HepG2 (cell line): ENCODE data around the gene EXTL1. TPM values are rescaled to one million over a fixed set of nuclear protein-coding genes. Genes with fewer than 3 reads are reported as not detected.

Source experiments
- ATAC-seq: fragments of 200-7000 bp; cut with Tn5 transposase; 3 replicates; pipeline ENCODE4 v1.9.1; 2020; ENCODE audit warnings: mild to moderate bottlenecking, moderate library complexity
- BruUV-seq: library from RNA; stranded (reverse); fragments of 400-500 nt; replicated peaks from 2 replicates; lab custom pipeline; 2021; lab: Mats Ljungman, UMichigan
- CTCF ChIA-PET: fragments of 300-600 bp; formaldehyde crosslinking; extraction: SDS; loops from one replicate; lab custom pipeline; 2021; ENCODE audit warnings: low total read pairs, inconsistent platforms, low intra/inter-chr PET ratio; lab: Yijun Ruan, JAX
- POLR2A ChIA-PET: fragments of 350-600 bp; sonication (Branson Sonifier 250); formaldehyde crosslinking; loops from one replicate; lab custom pipeline; 2020; ENCODE audit warnings: antibody characterized with exemption, inconsistent platforms; lab: Yijun Ruan, JAX
- DNase-seq: peaks from one replicate; pipeline ENCODE4 v3.0.0-alpha.2; 2015; ENCODE audit warnings: low spot score
- FAIRE-seq: peaks from 3 replicates; lab custom pipeline; 2011; peaks lifted over from hg19 to GRCh38; lab: Jason Lieb, UNC
- H2AFZ ChIP-seq: one replicate; pipeline ENCODE4 v1.6.1; 2011; ENCODE audit warnings: low read length, inconsistent platforms
- H3K27ac ChIP-seq: fragments of 300-600 bp; 3 replicates; pipeline ENCODE4 v1.8.0; 2011; ENCODE audit warnings: mixed run types, mild to moderate bottlenecking, mixed read lengths, low read length, inconsistent platforms; ENCODE audit not compliant: insufficient read depth; ENCODE audit errors: extremely low read length
- H3K27me3 ChIP-seq, 2 experiments: fragments of 200-600 bp in 1 of 2; 2 replicates in 1 of 2; 3 replicates in 1 of 2; pipeline versions ENCODE4 v1.6.0 to v1.8.0; 2011; ENCODE audit warnings: low read length in 2 of 2, mild to moderate bottlenecking in 2 of 2, moderate library complexity in 2 of 2, inconsistent platforms in 1 of 2; ENCODE audit not compliant: insufficient read depth in 2 of 2, control insufficient read depth in 1 of 2
- H3K36me3 ChIP-seq, 2 experiments: fragments of 200-600 bp in 1 of 2; replicated peaks in 1 of 2; 2 replicates in 1 of 2; 3 replicates in 1 of 2; pipeline versions ENCODE4 v1.5.1 to v1.8.0; 2011; ENCODE audit warnings: low read length in 2 of 2, inconsistent platforms in 1 of 2; ENCODE audit not compliant: insufficient read depth in 2 of 2, control insufficient read depth in 1 of 2
- H3K4me1 ChIP-seq: 2 replicates; pipeline ENCODE4 v1.5.1; 2012; ENCODE audit warnings: low read length, inconsistent platforms; ENCODE audit not compliant: insufficient read depth
- H3K4me2 ChIP-seq: 2 replicates; pipeline ENCODE4 v1.6.0; 2011; ENCODE audit warnings: low read depth, low read length, inconsistent platforms
- H3K4me3 ChIP-seq, 3 experiments: fragments of 200-600 bp in 1 of 3; sonication (generic), shearing (Covaris generic) in 1 of 3; replicated peaks in 1 of 3; 2 replicates each; pipeline ENCODE4 v1.5.1; 2011 to 2016; ENCODE audit warnings: low read length in 3 of 3, inconsistent platforms in 2 of 3, low read depth in 2 of 3, mild to moderate bottlenecking in 2 of 3, control low read depth in 1 of 3, mixed read lengths in 1 of 3; ENCODE audit not compliant: insufficient read depth in 1 of 3
- H3K79me2 ChIP-seq: one replicate; pipeline ENCODE4 v1.6.1; 2011; ENCODE audit warnings: low read length, inconsistent platforms; ENCODE audit not compliant: insufficient read depth
- H3K9ac ChIP-seq: 2 replicates; pipeline ENCODE4 v1.6.0; 2011; ENCODE audit warnings: mild to moderate bottlenecking, low read depth, low read length, inconsistent platforms; ENCODE audit not compliant: insufficient read depth
- H3K9me3 ChIP-seq: 2 replicates; pipeline ENCODE4 v1.5.1; 2012; ENCODE audit warnings: mild to moderate bottlenecking, low read length
- H4K20me1 ChIP-seq: 2 replicates; pipeline ENCODE4 v1.6.0; 2011; ENCODE audit warnings: inconsistent platforms, mild to moderate bottlenecking, low read length, moderate library complexity; ENCODE audit not compliant: insufficient read depth
- ARNTL ChIP-seq: sonication (generic); formaldehyde crosslinking; IDR thresholded peaks from 2 replicates; pipeline ENCODE4 v1.4.0; 2020; ENCODE audit warnings: mild to moderate bottlenecking, missing genetic modification reagents
- IRX3 ChIP-seq: sonication (generic); formaldehyde crosslinking; IDR thresholded peaks from 2 replicates; pipeline ENCODE4 v1.8.1; 2023; ENCODE audit warnings: mild to moderate bottlenecking, low read depth, missing genetic modification reagents, borderline replicate concordance
- ZC3H4 ChIP-seq: sonication (generic); formaldehyde crosslinking; IDR thresholded peaks from 2 replicates; pipeline ENCODE4 v1.4.0; 2020; ENCODE audit warnings: missing genetic modification reagents, borderline replicate concordance
- ZNF792 ChIP-seq: IDR thresholded peaks from 2 replicates; pipeline ENCODE4 v1.6.1; 2016
- WGBS: methylation state at CpG from one replicate; pipeline ENCODE4 v1.1.6; 2017; ENCODE audit warnings: low lambda C conversion rate; 5-methylcytosine and 5-hydroxymethylcytosine counted together
- in situ Hi-C: cut with HindIII; loops from 2 replicates; pipeline ENCODE4 v1.10.0; 2017; ENCODE audit warnings: low pct_unique_long_range_greater_than_20kb; ENCODE audit not compliant: extremely low pct_ligation_motif_present
- intact Hi-C: fragments of 100-400 bp; cut with micrococcal nuclease; formaldehyde crosslinking; loops from one replicate; pipeline ENCODE4 v1.10.0; 2022; ENCODE audit not compliant: unreplicated experiment
- polyA plus RNA-seq, 8 experiments: library from polyadenylated mRNA; depleted of rRNA in 3 of 8; stranded (reverse) in 7 of 8; unstranded in 1 of 8; fragments of >200 nt; fragmentation: Illumina TruSeq in 4 of 8; extraction: Trizol in 4 of 8; gene quantifications; 2 replicates each; pipeline versions ENCODE4 v1.2.1 to v1.2.3, GENCODE V29; 2011 to 2016; ENCODE audit warnings: low read depth in 4 of 8, missing spikeins in 1 of 8, mixed read lengths in 1 of 8; ENCODE audit not compliant: insufficient read depth in 1 of 8
- total RNA-seq, 5 experiments: library from RNA; depleted of rRNA; stranded (reverse); fragments of >200 nt; fragmentation: Illumina TruSeq; extraction: Trizol; gene quantifications; 2 replicates each; pipeline ENCODE4 v1.2.3, GENCODE V29; 2016; ENCODE audit warnings: low read depth in 1 of 5
- TF ChIP-seq, protein P1 (sequence below): IDR thresholded peaks from 2 replicates; pipeline ENCODE4 v1.6.1; 2016; ENCODE audit warnings: mild to moderate bottlenecking, missing biosample characterization, missing genetic modification reagents
- TF ChIP-seq, protein P2 (sequence below): sonication (generic); formaldehyde crosslinking; IDR thresholded peaks from 2 replicates; pipeline ENCODE4 v1.9.0; 2021; ENCODE audit warnings: missing genetic modification reagents, borderline replicate concordance
- TF ChIP-seq, protein P3 (sequence below): sonication (generic); formaldehyde crosslinking; IDR thresholded peaks from 2 replicates; pipeline ENCODE4 v1.8.0; 2022; ENCODE audit warnings: mild to moderate bottlenecking, missing genetic modification reagents
- TF ChIP-seq, protein P4 (sequence below), 2 experiments: sonication (generic) in 1 of 2; formaldehyde crosslinking in 1 of 2; IDR thresholded peaks; 2 replicates each; pipeline versions ENCODE4 v1.4.0 to v1.6.1; 2016 to 2020; ENCODE audit warnings: borderline replicate concordance in 1 of 2, low read depth in 1 of 2, mild to moderate bottlenecking in 1 of 2, missing genetic modification reagents in 1 of 2
- TF ChIP-seq, protein P5 (sequence below): IDR thresholded peaks from 2 replicates; pipeline ENCODE4 v1.6.1; 2012; ENCODE audit warnings: low read depth, low read length, improper control_type of control experiment

EXTL1 gene
- total and polyA plus RNA-seq, 2 of the 13 experiments (the other 11 are each of a cell fraction or from before 2014, with no cell fraction given), result 0.35 to 1.0 TPM

DNA sequence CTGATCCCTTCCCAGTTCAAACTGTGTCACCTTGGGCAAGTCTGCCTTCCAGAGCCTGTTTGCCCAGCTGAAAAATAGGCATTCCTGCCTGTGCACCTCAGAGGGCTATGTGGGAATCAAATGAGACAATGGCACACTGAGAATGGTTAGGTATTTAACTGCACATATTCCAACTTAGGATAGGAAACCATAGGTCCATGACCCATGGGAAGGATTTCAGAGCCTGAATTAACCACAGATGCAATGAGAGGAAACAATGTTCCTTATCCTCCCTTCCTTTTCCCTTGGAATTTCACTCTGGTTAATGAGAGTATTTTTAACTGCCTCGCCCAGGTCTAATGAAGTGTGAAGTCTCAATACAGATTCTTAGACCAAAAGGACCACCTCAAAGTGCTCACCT lies 36.4 kb upstream of the EXTL1 start:
- H3K9ac ChIP-seq, result no peak overlapping the region
- ChIA-PET CTCF (no interaction called here), POLR2A (no interaction called here)
- intact Hi-C loops (no loop called here), in situ Hi-C loops (no loop called here)
- TF ChIP-seq ZC3H4 (no peak), ARNTL (CRISPR knock-in tag) (no peak), IRX3 (CRISPR knock-in tag) (no peak), ZNF792 (CRISPR knock-in tag) (no peak)
- TF ChIP-seq, protein P1, sequence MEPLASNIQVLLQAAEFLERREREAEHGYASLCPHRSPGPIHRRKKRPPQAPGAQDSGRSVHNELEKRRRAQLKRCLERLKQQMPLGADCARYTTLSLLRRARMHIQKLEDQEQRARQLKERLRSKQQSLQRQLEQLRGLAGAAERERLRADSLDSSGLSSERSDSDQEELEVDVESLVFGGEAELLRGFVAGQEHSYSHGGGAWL (CRISPR knock-in tag), result no peak
- TF ChIP-seq, protein P2, sequence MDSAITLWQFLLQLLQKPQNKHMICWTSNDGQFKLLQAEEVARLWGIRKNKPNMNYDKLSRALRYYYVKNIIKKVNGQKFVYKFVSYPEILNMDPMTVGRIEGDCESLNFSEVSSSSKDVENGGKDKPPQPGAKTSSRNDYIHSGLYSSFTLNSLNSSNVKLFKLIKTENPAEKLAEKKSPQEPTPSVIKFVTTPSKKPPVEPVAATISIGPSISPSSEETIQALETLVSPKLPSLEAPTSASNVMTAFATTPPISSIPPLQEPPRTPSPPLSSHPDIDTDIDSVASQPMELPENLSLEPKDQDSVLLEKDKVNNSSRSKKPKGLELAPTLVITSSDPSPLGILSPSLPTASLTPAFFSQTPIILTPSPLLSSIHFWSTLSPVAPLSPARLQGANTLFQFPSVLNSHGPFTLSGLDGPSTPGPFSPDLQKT (CRISPR knock-in tag), result no peak
- TF ChIP-seq, protein P3, sequence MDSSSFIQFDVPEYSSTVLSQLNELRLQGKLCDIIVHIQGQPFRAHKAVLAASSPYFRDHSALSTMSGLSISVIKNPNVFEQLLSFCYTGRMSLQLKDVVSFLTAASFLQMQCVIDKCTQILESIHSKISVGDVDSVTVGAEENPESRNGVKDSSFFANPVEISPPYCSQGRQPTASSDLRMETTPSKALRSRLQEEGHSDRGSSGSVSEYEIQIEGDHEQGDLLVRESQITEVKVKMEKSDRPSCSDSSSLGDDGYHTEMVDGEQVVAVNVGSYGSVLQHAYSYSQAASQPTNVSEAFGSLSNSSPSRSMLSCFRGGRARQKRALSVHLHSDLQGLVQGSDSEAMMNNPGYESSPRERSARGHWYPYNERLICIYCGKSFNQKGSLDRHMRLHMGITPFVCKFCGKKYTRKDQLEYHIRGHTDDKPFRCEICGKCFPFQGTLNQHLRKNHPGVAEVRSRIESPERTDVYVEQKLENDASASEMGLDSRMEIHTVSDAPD (CRISPR knock-in tag), result no peak
- TF ChIP-seq, protein P4, sequence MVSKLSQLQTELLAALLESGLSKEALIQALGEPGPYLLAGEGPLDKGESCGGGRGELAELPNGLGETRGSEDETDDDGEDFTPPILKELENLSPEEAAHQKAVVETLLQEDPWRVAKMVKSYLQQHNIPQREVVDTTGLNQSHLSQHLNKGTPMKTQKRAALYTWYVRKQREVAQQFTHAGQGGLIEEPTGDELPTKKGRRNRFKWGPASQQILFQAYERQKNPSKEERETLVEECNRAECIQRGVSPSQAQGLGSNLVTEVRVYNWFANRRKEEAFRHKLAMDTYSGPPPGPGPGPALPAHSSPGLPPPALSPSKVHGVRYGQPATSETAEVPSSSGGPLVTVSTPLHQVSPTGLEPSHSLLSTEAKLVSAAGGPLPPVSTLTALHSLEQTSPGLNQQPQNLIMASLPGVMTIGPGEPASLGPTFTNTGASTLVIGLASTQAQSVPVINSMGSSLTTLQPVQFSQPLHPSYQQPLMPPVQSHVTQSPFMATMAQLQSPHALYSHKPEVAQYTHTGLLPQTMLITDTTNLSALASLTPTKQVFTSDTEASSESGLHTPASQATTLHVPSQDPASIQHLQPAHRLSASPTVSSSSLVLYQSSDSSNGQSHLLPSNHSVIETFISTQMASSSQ (IDR thresholded peaks at IDR 0.05; ENCODE audit: low read depth), result no peak
- TF ChIP-seq, protein P4 (CRISPR knock-in tag; IDR thresholded peaks at IDR 0.05; ENCODE audit: borderline replicate concordance), result no peak
- TF ChIP-seq, protein P5, sequence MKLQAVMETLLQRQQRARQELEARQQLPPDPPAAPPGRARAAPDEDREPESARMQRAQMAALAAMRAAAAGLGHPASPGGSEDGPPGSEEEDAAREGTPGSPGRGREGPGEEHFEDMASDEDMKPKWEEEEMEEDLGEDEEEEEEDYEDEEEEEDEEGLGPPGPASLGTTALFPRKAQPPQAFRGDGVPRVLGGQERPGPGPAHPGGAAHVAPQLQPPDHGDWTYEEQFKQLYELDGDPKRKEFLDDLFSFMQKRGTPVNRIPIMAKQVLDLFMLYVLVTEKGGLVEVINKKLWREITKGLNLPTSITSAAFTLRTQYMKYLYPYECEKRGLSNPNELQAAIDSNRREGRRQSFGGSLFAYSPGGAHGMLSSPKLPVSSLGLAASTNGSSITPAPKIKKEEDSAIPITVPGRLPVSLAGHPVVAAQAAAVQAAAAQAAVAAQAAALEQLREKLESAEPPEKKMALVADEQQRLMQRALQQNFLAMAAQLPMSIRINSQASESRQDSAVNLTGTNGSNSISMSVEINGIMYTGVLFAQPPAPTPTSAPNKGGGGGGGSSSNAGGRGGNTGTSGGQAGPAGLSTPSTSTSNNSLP, result no peak
- no peaks in the 10 kb centered on the region for H3K79me2 ChIP-seq
- H3K27me3 ChIP-seq, result no peaks in the 10 kb centered on the region
- DNase-seq (no peak), FAIRE-seq (no peak), ATAC-seq (no peak)
- WGBS, result 100% methylated on average over 1 of the region's 1 CpG
- H4K20me1 ChIP-seq, result no peaks in the 10 kb centered on the region
- no TSS peak for BruUV-seq
- H3K27ac ChIP-seq, result no peak overlapping the region
- H2AFZ ChIP-seq, result no peak overlapping the region
- no peak overlapping the region for H3K4me2 ChIP-seq
- no peaks in the 10 kb centered on the region for H3K4me1 ChIP-seq
- no peak overlapping the region for H3K4me3 ChIP-seq
- peaks cover 23 to 44% of the 10 kb centered on the region in 2 experiments for H3K36me3 ChIP-seq
- no peaks in the 10 kb centered on the region for H3K9me3 ChIP-seq
